Mucosa of descending colon (tissue), 3 donors: ENCODE results near the gene TP53BP2. TPM values are rescaled to one million over a fixed set of nuclear protein-coding genes. Genes with fewer than 3 reads are reported as not detected.

Experiments used
- ATAC-seq: fragments of 200-7000 bp; cut with Tn5 transposase; one replicate; pipeline ENCODE4 v1.9.1; 2020; ENCODE audit warnings: mild to moderate bottlenecking, moderate library complexity
- DNase-seq, 3 donors: peaks; one replicate each; pipeline ENCODE4 v3.0.0-alpha.2; 2020
- H3K36me3 ChIP-seq: fragments of 200-600 bp; one replicate; pipeline ENCODE4 v1.8.0; 2021; ENCODE audit warnings: low read depth, mild to moderate bottlenecking
- H3K4me1 ChIP-seq: fragments of 200-600 bp; one replicate; pipeline ENCODE4 v1.8.0; 2021; ENCODE audit warnings: low read depth, mild to moderate bottlenecking
- H3K4me3 ChIP-seq: fragments of 200-600 bp; one replicate; pipeline ENCODE4 v1.8.0; 2021; ENCODE audit warnings: mild to moderate bottlenecking
- H3K9me3 ChIP-seq: fragments of 200-600 bp; one replicate; pipeline ENCODE4 v1.8.0; 2021; ENCODE audit warnings: mild to moderate bottlenecking
- intact Hi-C, 2 donors: fragments of 100-400 bp; cut with DNase I in 1 of 2; cut with micrococcal nuclease in 1 of 2; formaldehyde crosslinking; loops; one replicate each; pipeline versions ENCODE4 v1.11.0 to v1.11.1; 2022; cut with DNase I, micrococcal nuclease
- total RNA-seq, 3 donors: library from RNA; stranded (reverse); fragmentation: NEBNext Ultra II Directional in 2 of 3; extraction: Animal tissue kit (Norgen Biotek cat#: 25700) in 2 of 3; gene quantifications; one replicate each; pipeline versions ENCODE4 v1.2.1 to v1.2.4, GENCODE V29; 2021 to 2023
- TF ChIP-seq, protein P1 (sequence below): fragments of 200-600 bp; IDR thresholded peaks from one replicate; pipeline ENCODE4 v1.8.0; 2022; ENCODE audit warnings: antibody characterized with exemption, mild to moderate bottlenecking
- donor health status: DM: no; HTN: no; CAD: no; lungs with moderate emphysema.
- donor health status: DM: no; HTN: no; CAD: no.
- donor health status: DM: no; HTN: yes; CAD: no.

TP53BP2 gene
- total RNA-seq, 3 donors from 2014 or later, result 30.6 to 34.5 (median 32.5) TPM

DNA sequence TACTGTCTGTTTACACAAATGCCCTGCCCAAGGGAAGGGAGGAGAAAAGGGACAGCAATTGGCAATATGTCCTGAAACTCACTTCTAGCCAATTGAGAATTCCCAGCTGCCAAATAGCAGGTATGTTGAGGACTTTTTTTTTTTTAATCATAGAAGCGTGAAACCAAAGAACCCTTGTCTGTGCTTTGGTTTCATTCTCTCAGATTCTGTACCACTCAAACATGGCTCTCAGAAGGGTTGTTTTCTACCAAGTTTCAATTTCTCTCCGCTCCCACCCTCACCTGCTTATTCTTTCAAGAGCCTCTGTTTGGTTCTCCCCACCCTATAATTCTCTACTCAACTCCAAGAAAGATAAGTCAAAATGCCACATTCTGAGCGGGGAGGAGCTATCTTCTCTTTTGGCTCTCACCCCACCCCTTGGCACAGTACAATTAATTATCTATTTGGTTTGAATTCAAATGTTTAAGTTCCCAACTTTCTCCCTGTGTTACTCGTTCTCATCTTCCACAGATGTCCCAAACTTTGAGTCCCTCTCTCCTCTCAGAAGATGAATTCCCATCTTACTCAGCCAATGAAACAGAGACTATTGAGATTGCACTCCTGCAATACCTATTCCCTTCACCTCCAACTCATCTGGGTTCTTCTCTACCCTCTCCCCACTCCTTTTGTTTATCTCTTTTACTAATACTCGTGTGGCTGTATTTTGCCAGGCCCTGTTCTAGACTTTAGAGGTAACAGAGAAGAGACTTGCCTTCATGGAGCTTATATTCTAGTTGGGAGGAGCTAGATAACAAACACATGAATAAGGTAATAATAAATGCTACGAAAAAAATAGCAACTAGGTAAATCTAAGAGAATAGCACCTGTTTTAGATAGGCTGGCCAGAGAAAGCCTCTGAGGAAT, 3.9 kb upstream of the TP53BP2 start:
- TF ChIP-seq, protein P1, sequence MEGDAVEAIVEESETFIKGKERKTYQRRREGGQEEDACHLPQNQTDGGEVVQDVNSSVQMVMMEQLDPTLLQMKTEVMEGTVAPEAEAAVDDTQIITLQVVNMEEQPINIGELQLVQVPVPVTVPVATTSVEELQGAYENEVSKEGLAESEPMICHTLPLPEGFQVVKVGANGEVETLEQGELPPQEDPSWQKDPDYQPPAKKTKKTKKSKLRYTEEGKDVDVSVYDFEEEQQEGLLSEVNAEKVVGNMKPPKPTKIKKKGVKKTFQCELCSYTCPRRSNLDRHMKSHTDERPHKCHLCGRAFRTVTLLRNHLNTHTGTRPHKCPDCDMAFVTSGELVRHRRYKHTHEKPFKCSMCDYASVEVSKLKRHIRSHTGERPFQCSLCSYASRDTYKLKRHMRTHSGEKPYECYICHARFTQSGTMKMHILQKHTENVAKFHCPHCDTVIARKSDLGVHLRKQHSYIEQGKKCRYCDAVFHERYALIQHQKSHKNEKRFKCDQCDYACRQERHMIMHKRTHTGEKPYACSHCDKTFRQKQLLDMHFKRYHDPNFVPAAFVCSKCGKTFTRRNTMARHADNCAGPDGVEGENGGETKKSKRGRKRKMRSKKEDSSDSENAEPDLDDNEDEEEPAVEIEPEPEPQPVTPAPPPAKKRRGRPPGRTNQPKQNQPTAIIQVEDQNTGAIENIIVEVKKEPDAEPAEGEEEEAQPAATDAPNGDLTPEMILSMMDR, result no peak
- Histone ChIP-seq H3K9me3 (no peaks in the 10 kb centered on the region), H3K4me1 (peaks cover 9% of the 10 kb centered on the region), H3K36me3 (no peaks in the 10 kb centered on the region), H3K4me3 (no peak overlapping the region)
- ATAC-seq (no peak), DNase-seq (no peak)
- intact Hi-C loops, result no loop called here

DNA sequence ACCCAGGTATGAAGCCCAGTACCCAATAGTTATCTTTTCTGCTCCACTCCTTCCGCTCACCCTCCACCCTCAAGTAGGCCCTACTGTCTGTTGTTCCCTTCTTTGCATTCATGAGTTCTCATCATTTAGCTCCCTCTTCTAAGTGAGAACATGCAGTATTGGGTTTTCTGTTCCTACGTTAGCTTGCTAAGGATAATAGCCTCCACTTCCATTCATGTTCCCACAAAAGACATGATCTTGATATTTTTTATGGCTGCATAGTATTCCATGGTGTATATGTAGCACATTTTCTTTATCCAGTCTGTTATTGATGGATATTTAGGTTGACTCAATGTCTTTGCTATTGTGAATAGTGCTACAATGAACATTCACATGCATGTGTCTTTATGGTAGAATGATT, 2.8 kb upstream of the TP53BP2 start:
- Histone ChIP-seq H3K4me3 (no peak overlapping the region), H3K9me3 (no peaks in the 10 kb centered on the region), H3K36me3 (no peaks in the 10 kb centered on the region), H3K4me1 (peaks cover 16% of the 10 kb centered on the region)
- TF ChIP-seq, protein P1, result no peak
- intact Hi-C loops, result no loop called here
- DNase-seq, result no peak
- no peak for ATAC-seq

DNA sequence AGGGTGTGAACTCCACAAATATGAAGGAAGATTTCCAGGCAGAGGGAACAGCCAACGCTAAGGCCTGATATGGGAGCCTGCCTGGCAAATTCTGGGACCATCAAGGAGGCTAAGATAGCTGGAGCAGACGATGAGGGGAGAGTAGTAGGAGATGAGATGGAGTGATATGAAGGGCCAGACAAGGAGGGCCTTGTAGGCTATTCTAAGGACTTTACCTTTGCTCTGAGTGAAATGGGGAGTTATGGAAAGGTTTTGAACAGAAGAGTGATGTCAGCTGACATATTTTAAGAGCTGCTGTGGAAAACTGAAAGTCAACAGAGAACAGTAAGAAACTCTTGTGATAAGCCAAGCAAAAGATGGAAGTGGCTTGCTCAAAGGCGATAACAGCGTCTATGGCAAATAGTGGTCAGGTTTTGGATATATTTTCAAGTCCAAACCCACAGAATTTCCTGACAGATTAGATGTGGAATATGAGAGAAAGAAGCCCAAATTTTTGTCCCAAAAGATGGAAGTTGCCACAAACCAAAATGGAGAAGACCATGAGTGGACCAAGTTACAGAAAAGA, 2.1 kb upstream of the TP53BP2 start:
- intact Hi-C loops, result no loop called here
- Histone ChIP-seq H3K4me3 (no peak overlapping the region), H3K36me3 (no peaks in the 10 kb centered on the region), H3K4me1 (peaks cover 18% of the 10 kb centered on the region), H3K9me3 (no peaks in the 10 kb centered on the region)
- TF ChIP-seq, protein P1, result no peak
- DNase-seq, result no peak
- ATAC-seq, result no peak

DNA sequence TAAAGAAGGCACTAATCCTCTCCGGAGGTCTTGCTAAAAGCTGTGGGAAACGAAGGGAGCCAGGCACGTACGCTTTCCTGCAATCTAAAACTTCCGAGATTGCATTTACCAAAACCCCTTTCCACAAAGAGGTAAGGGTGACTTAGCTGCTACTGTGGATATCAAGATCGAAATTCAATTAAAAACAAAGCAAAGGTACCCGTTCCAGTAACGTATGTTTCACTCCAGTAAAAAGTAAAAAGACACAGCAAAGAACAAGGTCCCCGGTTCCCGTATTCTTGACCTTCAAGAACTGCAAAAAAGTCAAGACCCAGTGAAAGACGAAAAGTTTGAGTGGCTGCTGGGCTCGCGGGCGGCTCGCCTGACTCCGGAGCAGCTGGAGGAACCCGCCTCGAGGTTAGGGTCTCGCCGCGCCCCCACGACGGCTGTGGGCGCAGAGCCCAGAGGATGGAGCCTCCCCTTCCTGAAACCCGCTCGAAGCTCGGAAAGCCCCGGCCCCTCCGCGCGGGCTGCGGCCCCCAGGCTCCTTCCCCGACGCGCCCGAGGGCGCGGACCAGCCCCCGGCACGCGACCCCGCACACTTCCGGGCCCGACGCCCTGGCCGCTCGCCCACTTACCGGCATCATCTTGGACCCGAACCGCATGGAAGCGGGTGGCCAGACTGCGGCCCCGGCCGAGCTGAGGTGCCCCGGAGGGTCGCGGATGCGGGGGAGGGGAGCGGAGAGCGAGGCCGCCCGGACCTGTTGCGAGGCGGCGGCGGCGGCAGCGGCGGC, 524 bp downstream of the TP53BP2 start:
- H3K36me3 ChIP-seq, result no peaks in the 10 kb centered on the region
- no peaks in the 10 kb centered on the region for H3K9me3 ChIP-seq
- DNase-seq (peak; percentile 61 to 82 (median 79)), ATAC-seq (peak; percentile 34)
- H3K4me1 ChIP-seq, result peaks cover 18% of the 10 kb centered on the region
- peak overlapping the region; percentile 93 for H3K4me3 ChIP-seq
- intact Hi-C loops, result no loop called here
- TF ChIP-seq, protein P1, result no peak

DNA sequence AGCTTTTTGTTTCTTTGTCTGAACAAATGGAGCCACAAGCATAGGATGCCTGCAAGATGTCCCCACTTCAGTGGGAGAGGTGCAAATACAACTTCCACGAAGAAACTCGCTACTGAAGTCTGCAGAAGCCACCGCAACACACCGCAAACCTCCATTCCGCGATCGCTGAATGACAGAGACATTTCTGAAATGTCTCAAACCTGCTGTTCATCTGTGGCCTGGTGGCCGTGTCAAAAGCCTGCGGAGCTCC, 1.0 kb downstream of the TP53BP2 start:
- no peaks in the 10 kb centered on the region for H3K9me3 ChIP-seq
- TF ChIP-seq, protein P1, result no peak
- ATAC-seq (no peak), DNase-seq (peak in 2 of 3 donors; percentile 34 to 46)
- peaks cover 18% of the 10 kb centered on the region for H3K4me1 ChIP-seq
- H3K4me3 ChIP-seq, result peak overlapping the region; percentile 93
- intact Hi-C loops, result no loop called here
- no peaks in the 10 kb centered on the region for H3K36me3 ChIP-seq
